ENCODE results near the gene EHD3.

Gene EHD3

GRCh38 chr2:31236433-31237205 is 2.7 kb downstream of the EHD3 start:
- no peak for DNase-seq (ENCODE audit: low read depth)

- DNase-seq (ENCODE audit: low read depth) = no peak
Measured at GRCh38 chr2:31237348-31238017, 3.5 kb downstream of the EHD3 start.

GRCh38 chr2:31238126-31238905 is 4.4 kb downstream of the EHD3 start:
- no peak for DNase-seq (ENCODE audit: low read depth)

- no peak for DNase-seq (ENCODE audit: low read depth)
Measured at GRCh38 chr2:31238906-31239592, 5.1 kb downstream of the EHD3 start.

- no peak for DNase-seq (ENCODE audit: low read depth)
Measured at GRCh38 chr2:31239593-31240177, 5.7 kb downstream of the EHD3 start.

- DNase-seq (ENCODE audit: low read depth) = no peak
Measured at GRCh38 chr2:31240381-31241365, 6.7 kb downstream of the EHD3 start.

- no peak for DNase-seq (ENCODE audit: low read depth)
Measured at GRCh38 chr2:31241625-31242270, 7.8 kb downstream of the EHD3 start.

GRCh38 chr2:31243053-31243452 is 9.1 kb downstream of the EHD3 start:
- DNase-seq (ENCODE audit: low read depth) = no peak

- no peak for DNase-seq (ENCODE audit: low read depth)
Measured at GRCh38 chr2:31244101-31244500, 10.1 kb downstream of the EHD3 start.

- DNase-seq (ENCODE audit: low read depth) = no peak
Measured at GRCh38 chr2:31246184-31246852, 12.4 kb downstream of the EHD3 start.

- DNase-seq (ENCODE audit: low read depth) = no peak
Measured at GRCh38 chr2:31247711-31248110, 13.8 kb downstream of the EHD3 start.

GRCh38 chr2:31248139-31248538 is 14.2 kb downstream of the EHD3 start:
- no peak for DNase-seq (ENCODE audit: low read depth)

GRCh38 chr2:31249009-31249690 is 15.2 kb downstream of the EHD3 start:
- DNase-seq (ENCODE audit: low read depth) = no peak

- no peak for DNase-seq (ENCODE audit: low read depth)
Measured at GRCh38 chr2:31251018-31251417, 17.1 kb downstream of the EHD3 start.

- DNase-seq (ENCODE audit: low read depth) = no peak
Measured at GRCh38 chr2:31251851-31252250, 17.9 kb downstream of the EHD3 start.

- no peak for DNase-seq (ENCODE audit: low read depth)
Measured at GRCh38 chr2:31253356-31254131, 19.6 kb downstream of the EHD3 start.

GRCh38 chr2:31254237-31255203 is 20.6 kb downstream of the EHD3 start:
- DNase-seq (ENCODE audit: low read depth) = no peak
